Colon (tissue), 2 donors: ENCODE measurements around the gene NUDT16L1.

ENCODE experiments used
- FAIRE-seq: peaks from 2 replicates; lab custom pipeline; 2012; peaks lifted over from hg19 to GRCh38; lab: Jason Lieb, UNC
- donor health status: control.
- donor health status: control.

The NUDT16L1 gene

GRCh38 chr16:4663777-4664465 lies 29.4 kb upstream of the NUDT16L1 start:
- no peak for FAIRE-seq

- no peak for FAIRE-seq
Measured at GRCh38 chr16:4664538-4665418, 28.6 kb upstream of the NUDT16L1 start.

DNA sequence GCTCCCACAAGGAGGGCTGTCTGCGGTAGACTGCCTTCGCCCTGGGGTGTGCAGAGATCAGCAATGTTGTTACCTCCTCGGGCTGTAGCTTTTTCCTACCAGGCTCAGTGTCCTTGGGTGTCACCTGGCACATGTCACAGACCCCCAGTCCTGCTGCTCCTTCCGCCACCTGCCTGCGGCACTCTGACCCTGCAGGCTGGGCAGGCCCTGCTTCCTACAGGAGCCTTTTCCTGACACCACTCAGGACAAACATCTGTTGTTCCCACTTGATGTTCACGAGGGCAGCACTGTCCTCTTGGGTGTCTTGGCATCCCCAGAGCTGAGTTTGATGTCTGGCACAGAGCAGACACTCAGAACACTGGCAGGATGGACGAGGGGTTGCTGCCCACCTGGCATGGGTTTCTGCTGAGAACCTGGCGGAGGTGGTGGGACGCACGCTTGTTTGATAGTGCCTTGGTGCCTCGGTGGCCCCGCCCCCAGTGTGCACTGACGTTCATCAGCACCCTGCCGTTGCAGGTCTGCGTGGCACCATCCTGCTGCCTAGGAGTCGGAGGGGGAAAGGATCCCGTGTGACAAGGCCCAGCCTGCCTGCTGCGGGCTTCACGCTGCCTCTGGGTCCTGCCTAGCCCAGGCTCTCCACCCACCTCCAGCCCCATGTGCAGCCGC lies 26.7 kb upstream of the NUDT16L1 start:
- FAIRE-seq: no peak

DNA sequence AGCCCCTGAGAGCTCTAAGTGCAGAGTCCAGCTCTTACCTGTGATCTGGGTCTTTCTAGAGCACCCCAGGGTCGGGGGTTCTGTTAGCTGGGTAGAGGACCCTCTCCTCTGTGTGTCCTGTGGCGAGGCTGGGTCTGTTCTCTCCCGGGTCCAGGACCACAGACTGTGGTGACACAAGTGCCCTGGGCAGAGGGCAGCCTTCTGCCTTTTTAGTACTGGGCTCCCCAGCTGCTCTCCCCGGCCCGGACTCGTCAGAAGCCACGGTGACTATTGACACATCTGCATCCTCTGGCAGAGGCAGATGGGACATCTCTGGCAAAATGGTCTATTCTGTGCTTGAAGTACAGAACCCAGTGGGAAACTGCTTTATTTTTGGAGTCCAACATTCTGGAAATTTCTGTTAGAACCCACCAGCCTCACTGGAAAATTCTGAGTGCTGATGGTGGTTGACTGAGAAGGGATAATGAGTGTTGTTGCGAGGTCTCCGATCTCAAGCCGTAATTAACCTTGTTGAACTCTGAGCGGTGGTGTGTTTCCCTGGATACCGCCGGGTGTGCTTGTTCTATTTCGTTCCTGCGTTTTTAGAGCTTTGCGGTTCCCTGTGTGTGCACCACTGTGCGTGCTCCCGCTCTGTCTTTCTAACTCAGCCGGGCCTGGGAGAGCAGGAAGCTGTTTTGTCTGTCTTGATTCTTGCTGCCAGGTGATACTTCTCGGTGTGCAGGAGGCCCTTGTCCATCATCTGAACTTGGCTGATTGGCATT lies 26.0 kb upstream of the NUDT16L1 start:
- no peak for FAIRE-seq

DNA sequence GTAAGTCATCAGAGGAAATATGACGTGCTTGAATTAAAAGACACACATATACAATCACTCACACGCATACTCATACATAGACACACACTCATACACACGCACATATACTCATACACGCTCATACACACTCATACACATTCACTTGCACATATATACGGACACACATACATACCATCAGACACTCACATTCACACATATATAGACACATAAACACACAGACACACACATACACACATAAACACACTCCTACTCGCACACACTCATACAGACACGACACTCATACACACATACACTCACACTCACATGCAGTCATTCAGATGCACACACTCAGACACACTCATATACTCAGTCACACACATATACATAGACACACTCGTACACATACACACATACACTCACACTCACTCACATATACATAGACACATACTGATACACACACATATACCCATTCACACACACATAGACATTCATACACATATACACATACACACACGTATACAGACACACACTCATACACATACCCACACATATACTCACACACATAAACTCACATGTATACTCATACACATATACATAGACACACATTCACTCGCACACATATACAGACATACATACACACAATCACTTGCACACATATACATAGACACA lies 24.9 kb upstream of the NUDT16L1 start:
- FAIRE-seq: no peak

DNA sequence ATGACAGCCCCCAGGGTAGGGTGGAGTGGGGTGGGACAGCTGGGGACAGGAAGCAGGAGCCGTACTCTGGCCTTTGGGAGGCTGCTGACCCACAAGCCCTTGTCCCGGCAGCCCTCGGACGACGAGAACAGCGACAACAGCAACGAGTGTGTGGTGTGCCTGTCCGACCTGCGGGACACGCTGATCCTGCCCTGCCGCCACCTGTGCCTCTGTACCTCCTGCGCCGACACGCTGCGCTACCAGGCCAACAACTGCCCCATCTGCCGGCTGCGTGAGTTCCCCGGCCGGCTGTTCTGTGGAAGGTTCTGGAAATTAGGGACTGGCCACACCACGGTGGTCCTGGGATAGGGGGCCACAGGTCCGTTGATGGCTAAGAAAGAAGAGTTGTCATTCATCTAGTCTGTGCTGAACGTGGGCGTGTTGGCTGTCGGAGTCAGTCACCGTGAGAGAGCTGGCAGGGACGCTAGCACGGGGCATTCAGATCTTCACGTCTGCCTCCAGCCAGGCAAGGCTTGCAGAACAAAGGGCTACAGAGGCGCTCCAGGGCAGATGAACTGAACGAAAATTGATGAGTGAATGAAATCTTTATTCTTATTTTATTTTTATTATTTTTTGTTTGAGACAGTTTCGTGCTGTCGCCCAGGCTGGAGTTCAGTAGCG lies 19.8 kb upstream of the NUDT16L1 start:
- no peak for FAIRE-seq

- no peak for FAIRE-seq
Measured at GRCh38 chr16:4674926-4675530, 18.3 kb upstream of the NUDT16L1 start.

DNA sequence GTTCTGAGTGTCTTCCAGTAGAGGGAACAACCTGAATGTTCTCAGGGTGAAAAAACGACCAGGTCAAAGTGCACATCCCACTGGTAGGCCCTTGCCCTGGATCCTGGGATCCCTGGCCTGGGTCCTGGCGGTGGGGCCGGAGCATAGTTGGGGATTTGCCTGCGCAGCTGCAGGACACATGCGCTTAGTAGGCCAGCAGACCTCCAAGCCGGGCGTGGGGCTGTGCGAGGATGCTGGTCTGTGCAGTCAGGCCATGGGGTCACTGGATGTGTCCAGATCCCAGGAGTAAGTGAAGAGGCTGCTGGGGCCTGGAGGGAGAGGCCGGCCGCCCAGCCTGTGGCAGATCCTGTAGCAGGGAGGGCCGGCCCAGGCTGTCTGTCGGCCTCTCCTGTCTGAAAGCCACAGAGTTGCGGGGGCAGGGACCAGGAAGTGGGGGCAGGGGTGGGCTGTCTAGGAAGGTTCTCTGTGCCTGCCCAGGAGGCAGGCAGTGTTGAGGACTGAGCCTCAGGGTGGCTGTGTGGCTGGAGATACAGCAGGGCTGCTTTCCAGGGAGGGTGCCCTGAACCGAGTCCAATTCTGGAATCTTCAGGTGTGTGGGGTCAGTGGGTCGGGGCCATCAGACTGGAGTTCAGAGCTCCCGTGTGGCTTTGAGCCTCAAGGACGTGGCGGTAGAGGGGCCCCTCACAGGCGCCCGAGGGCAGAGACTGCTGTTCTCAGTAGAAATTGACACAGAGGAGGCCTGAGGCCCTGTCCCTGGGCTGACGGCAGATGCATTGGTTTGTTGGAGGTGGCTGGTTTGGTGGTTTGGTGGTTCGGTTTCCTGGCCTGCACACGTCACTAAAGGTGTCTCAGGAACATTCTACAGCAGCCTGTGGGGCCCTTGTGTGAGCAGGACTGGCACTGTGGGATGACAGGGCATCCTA lies 17.2 kb upstream of the NUDT16L1 start:
- FAIRE-seq: no peak

DNA sequence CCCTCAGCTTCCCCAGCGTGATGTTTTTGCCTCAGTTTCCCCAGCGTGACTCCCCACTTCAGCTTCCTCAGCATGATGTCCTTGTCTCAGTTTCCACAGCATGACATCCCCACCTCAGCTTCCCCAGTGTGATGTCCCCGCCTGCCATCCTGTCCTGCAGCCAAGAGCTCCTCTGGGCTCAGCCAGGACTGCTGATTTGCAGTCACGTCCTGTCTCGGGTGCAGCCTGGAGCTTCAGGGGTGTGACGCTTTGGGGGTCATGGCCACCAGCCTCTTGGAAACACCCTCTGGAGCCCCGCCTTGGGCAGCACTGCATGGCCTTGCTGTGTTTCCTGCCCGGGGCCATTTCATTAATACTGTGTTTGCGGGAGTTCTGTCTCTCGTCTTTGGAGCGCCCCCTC lies 16.5 kb upstream of the NUDT16L1 start:
- FAIRE-seq: no peak

- no peak for FAIRE-seq
Measured at GRCh38 chr16:4677390-4677789, 16.0 kb upstream of the NUDT16L1 start.

DNA sequence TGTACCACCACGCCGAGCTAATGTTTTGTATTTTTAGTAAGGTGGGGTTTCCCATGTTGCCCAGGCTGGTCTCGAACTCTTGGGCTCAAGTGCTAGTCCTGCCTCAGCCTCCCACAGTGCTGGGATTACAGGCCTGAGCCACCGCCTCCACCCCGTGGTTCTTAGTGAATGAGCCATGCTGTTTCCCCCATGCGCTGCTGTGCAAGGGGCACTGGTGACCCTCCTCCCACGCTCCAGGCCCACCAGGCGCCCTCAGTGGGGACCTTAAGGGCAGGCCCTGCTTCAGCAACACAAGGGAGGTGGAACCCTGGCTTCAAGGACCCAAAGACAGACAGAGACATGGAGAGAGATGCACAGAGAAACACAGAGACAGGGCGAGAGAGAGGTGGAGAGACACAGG lies 15.4 kb upstream of the NUDT16L1 start:
- FAIRE-seq: no peak

DNA sequence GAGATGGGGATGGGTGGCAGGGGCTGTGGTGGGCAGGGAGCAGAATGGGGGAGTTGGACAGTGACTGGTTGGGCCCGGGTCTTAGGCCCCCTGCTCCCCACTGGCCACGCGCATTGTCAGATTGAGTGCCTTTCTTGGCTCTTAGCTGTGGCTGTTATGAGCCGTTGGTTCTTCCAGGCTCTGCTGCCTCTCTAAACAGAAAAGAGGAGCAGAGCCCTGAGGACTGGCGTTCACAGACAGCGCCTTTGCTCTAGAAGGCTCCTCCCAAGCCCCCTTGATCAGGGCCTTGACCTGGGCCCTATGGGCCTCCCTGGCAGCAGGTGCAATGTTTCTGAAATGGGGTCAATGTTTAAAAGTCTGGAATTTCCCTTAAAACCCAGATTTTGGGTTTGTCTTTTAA lies 14.8 kb upstream of the NUDT16L1 start:
- FAIRE-seq: no peak

DNA sequence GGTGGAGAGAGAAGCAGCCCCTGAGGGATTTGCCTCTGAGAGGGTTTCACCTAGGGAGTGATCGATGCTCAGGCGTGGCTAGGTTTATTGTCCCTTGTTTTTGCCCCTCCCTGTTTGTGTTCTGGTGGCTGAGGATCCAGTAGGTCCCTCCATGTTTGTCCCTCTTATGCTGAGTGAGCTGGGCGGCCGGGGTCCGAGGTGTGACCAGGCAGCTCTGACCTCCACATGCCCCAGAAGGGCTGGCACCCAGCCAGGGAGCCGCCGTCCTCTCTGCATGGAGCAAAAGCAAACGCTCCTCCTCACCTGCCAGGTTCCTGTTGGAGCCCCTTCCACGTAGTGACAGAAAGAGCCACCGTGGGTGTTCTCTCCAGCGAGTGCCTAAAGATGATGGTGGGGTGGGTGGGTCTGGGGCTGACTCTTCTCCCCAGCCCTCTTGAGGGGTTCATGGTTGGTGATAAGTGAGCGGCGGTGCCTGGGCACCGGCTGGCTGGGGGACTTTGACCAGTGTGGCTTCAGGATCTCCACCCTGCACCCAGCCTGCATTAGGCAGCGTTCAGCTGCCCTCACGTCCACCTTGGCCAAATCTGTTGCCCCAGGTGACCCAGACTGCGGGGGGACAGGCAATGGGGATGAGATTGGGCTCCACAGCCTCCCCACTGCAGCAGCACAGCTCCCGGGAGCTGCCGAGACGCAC lies 14.1 kb upstream of the NUDT16L1 start:
- no peak for FAIRE-seq

GRCh38 chr16:4679850-4680636 lies 13.3 kb upstream of the NUDT16L1 start:
- no peak for FAIRE-seq

- FAIRE-seq: no peak
Measured at GRCh38 chr16:4680673-4681470, 12.5 kb upstream of the NUDT16L1 start.

DNA sequence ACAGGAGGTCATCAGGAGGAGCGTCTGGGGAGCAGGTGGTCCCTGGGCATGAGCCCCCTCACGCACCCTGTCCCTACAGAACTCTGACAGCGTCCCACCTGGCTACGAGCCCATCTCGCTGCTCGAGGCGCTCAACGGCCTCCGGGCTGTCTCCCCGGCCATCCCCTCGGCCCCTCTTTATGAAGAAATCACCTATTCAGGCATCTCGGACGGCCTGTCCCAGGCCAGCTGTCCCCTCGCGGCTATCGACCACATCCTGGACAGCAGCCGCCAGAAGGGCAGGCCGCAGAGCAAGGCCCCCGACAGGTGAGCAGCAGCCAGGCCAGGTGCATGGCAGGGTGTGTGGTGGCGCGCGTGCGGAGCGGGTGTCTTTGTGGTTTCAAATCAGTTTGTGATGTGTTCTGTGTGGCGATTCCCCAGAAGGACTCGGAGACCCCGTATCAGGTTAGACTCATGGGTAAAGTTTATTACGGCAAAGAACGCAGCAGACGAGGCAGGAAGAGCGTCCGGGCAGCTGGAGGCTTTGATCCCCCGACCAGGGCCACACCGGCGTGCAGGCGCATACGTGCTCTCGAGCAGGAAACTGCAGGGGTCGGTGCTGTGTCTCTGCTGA lies 11.8 kb upstream of the NUDT16L1 start:
- FAIRE-seq: no peak

GRCh38 chr16:4682084-4682591 lies 11.2 kb upstream of the NUDT16L1 start:
- no peak for FAIRE-seq
